Retinal pigment epithelial cell (primary cell): ENCODE measurements around the gene IKZF5.

ENCODE experiments used
- DNase-seq: peaks from one replicate; pipeline ENCODE4 v3.0.0-alpha.2; 2010; ENCODE audit warnings: low read depth
- H3K4me3 ChIP-seq: 2 replicates; pipeline ENCODE4 v1.5.1; 2011; ENCODE audit warnings: mild to moderate bottlenecking, low read length, control low read depth, moderate library complexity
- TF ChIP-seq, protein P1 (sequence below): conservative IDR thresholded peaks from 2 replicates; pipeline ENCODE4 v1.5.1; 2011; ENCODE audit warnings: low read depth, low read length, control low read depth, inconsistent platforms

IKZF5 gene

GRCh38 chr10:123024540-123024939, 15.9 kb upstream of the IKZF5 start:
- H3K4me3 ChIP-seq: no peak overlapping the region
- no peak for DNase-seq
- TF ChIP-seq, protein P1, sequence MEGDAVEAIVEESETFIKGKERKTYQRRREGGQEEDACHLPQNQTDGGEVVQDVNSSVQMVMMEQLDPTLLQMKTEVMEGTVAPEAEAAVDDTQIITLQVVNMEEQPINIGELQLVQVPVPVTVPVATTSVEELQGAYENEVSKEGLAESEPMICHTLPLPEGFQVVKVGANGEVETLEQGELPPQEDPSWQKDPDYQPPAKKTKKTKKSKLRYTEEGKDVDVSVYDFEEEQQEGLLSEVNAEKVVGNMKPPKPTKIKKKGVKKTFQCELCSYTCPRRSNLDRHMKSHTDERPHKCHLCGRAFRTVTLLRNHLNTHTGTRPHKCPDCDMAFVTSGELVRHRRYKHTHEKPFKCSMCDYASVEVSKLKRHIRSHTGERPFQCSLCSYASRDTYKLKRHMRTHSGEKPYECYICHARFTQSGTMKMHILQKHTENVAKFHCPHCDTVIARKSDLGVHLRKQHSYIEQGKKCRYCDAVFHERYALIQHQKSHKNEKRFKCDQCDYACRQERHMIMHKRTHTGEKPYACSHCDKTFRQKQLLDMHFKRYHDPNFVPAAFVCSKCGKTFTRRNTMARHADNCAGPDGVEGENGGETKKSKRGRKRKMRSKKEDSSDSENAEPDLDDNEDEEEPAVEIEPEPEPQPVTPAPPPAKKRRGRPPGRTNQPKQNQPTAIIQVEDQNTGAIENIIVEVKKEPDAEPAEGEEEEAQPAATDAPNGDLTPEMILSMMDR: no peak

- TF ChIP-seq, protein P1: peak; percentile 69
- no peak overlapping the region for H3K4me3 ChIP-seq
- DNase-seq: no peak
These were observed 12.9 kb upstream of the IKZF5 start for GRCh38 chr10:123021517-123021916.

DNA sequence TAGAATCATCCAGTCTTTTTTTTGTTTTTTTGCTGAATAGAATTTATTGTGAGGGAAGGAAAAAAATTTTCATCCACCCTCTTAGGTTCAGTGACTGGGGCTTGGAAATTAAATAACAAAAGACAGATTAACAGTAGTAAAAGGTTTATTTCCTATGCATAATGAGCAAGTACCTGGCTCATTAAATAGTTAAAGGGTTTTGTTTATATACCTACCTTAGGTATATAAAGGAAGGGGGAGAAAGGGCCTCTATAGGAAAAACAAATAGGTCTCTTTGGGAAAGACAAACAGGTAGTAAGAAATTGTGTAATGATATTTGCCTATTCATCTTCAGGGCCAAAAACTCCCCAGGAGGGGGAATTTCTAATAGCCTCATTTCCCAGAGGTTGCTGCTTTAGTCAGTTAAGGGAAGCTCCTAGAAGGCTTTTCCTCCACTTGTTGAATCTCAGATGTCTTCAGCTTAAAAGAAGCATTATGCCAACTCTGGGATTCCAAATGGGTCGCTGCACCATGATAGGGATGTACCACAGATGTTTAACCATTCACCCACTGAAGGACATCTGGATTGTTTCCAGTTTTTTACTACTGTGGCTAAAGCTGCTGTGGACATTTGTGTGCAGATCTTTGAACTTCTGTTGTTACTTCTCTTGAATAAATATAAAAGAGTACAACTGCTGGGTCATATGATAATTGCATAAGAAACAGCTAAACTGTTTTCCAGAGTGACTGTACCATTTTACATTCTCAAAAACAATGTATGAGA, 11.5 kb upstream of the IKZF5 start:
- H3K4me3 ChIP-seq: no peak overlapping the region
- no peak for DNase-seq
- TF ChIP-seq, protein P1: no peak

DNA sequence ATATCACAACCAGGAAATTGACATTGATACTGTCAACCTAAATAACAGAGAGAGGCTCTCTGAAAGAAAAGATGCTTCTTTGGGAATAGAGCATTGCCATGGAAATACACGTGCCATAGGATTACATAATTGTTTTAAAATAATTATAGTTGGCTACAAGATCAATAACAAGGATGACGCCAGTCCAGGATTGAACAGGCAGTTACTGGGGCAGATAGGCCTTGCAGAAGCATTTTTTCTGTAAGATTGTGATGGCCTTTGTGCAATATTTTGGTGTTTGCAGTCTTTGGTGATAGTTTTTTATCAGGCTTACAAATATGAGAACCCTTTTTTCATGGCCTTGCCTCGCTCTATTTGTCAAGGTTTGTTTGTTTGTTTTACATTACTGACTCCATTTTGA, 10.7 kb upstream of the IKZF5 start:
- H3K4me3 ChIP-seq: no peak overlapping the region
- TF ChIP-seq, protein P1: no peak
- DNase-seq: no peak

DNA sequence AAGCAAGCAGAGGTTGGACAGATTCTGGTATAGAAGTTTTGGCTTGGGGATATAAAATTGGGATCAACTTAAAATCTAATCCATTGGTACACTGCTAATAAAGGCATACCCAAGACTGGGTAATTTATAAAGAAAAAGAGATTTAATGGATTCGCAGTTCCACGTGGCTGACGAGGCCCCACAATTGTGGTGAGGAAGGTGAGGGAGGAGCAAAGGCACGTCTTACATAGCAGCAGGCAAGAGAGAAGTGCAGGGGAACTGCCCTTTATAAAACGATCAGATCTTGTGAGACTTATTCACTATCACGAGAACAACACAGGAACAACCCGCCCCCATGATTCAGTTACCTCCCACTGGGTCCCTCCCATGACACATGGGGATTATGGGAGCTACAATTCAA, 9.9 kb upstream of the IKZF5 start:
- TF ChIP-seq, protein P1: no peak
- DNase-seq: no peak
- no peak overlapping the region for H3K4me3 ChIP-seq

- no peak overlapping the region for H3K4me3 ChIP-seq
- TF ChIP-seq, protein P1: no peak
- DNase-seq: no peak
These were observed 9.0 kb upstream of the IKZF5 start for GRCh38 chr10:123017421-123018165.

- no peak for DNase-seq
- no peak overlapping the region for H3K4me3 ChIP-seq
- TF ChIP-seq, protein P1: no peak
These were observed 7.6 kb upstream of the IKZF5 start for GRCh38 chr10:123016228-123016627.
